22Rv1 (cell line): Measurements from ENCODE around the gene EIF5B.

Experiments
- CTCF ChIP-seq: fragments of 450-650 bp; IDR thresholded peaks from 2 replicates; pipeline ENCODE4 v1.5.1; 2017; ENCODE audit warnings: mild to moderate bottlenecking
- ZFX ChIP-seq: fragments of 450-650 bp; IDR thresholded peaks from 2 replicates; pipeline ENCODE4 v1.6.1; 2017; ENCODE audit warnings: antibody characterized with exemption, borderline replicate concordance

- TF ChIP-seq CTCF (no peak), ZFX (no peak)
Measured at GRCh38 chr2:99403524-99403923, 66.3 kb downstream of the EIF5B start.
